ENCODE measurements around the gene ROR1.

Gene ROR1

GRCh38 chr1:63898428-63899196 is 124.8 kb downstream of the ROR1 start:
- no peak for TF ChIP-seq CTCF (IDR thresholded peaks at IDR 0.05)
- Histone ChIP-seq H3K4me1 (ENCODE audit: control insufficient read depth in 1 of 2, insufficient read depth in 1 of 2, low read depth in 1 of 2, low read length in 1 of 2) (no peaks in the 10 kb centered on the region), H3K27ac (no peak overlapping the region), H3K36me3 (no peaks in the 10 kb centered on the region), H3K27me3 (no peaks in the 10 kb centered on the region), H3K9me3 (no peaks in the 10 kb centered on the region), H3K4me3 (ENCODE audit: low read depth in 1 of 2, low read length in 1 of 2) (no peak overlapping the region)

GRCh38 chr1:63901094-63901493 is 127.3 kb downstream of the ROR1 start:
- Histone ChIP-seq H3K4me3 (ENCODE audit: low read depth in 1 of 2, low read length in 1 of 2) (no peak overlapping the region), H3K4me1 (ENCODE audit: control insufficient read depth in 1 of 2, insufficient read depth in 1 of 2, low read depth in 1 of 2, low read length in 1 of 2) (no peaks in the 10 kb centered on the region), H3K9me3 (no peaks in the 10 kb centered on the region), H3K27me3 (no peaks in the 10 kb centered on the region), H3K27ac (no peak overlapping the region), H3K36me3 (no peaks in the 10 kb centered on the region)
- no peak for TF ChIP-seq CTCF (IDR thresholded peaks at IDR 0.05)

DNA sequence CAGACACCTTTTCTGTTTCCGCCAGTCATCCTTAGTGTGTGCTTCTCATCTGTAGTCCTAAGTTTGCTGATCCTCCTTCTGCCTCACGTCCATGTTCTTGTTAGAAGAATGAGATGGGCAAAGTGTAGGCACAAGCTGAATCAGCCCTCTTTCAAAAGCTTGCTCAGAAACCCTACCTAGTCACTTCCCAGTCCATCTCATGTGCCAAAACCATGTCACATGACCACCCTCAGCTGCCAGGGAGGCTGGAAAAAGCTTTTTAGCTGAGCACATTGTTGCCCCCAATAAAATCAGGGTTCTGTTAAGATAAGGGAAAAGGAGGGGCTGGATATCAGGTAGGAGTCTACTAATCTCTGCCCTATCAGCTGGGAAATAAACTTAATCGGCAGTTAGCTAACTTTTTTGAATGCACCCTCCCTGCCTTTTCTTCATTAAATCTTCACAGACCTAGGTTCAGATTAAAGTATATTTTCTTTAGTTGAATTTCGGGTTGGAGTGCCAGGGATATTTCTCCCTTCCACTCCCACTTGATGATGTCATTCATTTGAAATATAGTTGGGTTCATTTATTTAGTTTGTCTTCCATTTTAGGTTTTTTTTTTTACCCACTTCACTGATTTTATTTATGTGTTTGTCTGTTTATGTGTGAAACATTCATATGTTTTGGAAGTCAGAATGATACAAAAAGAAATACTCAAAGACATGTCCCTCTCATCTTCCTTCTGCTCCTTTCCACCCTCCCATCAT is 129.2 kb downstream of the ROR1 start:
- no peaks in the 10 kb centered on the region for H3K27me3 ChIP-seq
- no peak for TF ChIP-seq CTCF (IDR thresholded peaks at IDR 0.05)
- H3K4me1 ChIP-seq (ENCODE audit: control insufficient read depth in 1 of 2, insufficient read depth in 1 of 2, low read depth in 1 of 2, low read length in 1 of 2), result no peaks in the 10 kb centered on the region
- H3K4me3 ChIP-seq (ENCODE audit: low read depth in 1 of 2, low read length in 1 of 2), result no peak overlapping the region
- no peak overlapping the region for H3K27ac ChIP-seq
- no peaks in the 10 kb centered on the region for H3K9me3 ChIP-seq
- no peaks in the 10 kb centered on the region for H3K36me3 ChIP-seq

- Histone ChIP-seq H3K4me1 (ENCODE audit: control insufficient read depth in 1 of 2, insufficient read depth in 1 of 2, low read depth in 1 of 2, low read length in 1 of 2) (no peaks in the 10 kb centered on the region), H3K27me3 (no peaks in the 10 kb centered on the region), H3K9me3 (no peaks in the 10 kb centered on the region), H3K36me3 (no peaks in the 10 kb centered on the region), H3K4me3 (ENCODE audit: low read depth in 1 of 2, low read length in 1 of 2) (no peak overlapping the region), H3K27ac (no peak overlapping the region)
- no peak for TF ChIP-seq CTCF (IDR thresholded peaks at IDR 0.05)
Measured at GRCh38 chr1:63903947-63904610, 130.3 kb downstream of the ROR1 start.

DNA sequence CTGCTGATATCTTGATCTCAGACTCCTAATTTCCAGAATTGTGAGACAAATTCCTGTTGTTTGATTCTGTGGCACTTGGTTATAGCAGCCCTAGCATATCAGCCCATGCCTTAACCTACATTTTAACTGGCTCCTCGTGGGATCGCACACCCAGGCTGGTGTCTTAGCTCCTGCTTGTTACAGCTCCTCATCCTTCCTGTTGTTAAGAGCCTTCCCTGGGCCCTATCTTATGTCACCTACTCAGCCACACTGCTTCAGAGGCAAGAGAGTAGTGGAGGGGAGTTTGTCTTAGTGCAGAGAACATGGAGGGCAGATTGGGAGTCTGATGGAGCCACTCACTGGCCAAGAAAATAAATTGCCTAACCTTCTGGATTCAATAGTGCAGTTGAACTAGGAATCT is 131.0 kb downstream of the ROR1 start:
- no peak overlapping the region for H3K27ac ChIP-seq
- no peaks in the 10 kb centered on the region for H3K27me3 ChIP-seq
- no peaks in the 10 kb centered on the region for H3K4me1 ChIP-seq (ENCODE audit: control insufficient read depth in 1 of 2, insufficient read depth in 1 of 2, low read depth in 1 of 2, low read length in 1 of 2)
- no peaks in the 10 kb centered on the region for H3K36me3 ChIP-seq
- no peak overlapping the region for H3K4me3 ChIP-seq (ENCODE audit: low read depth in 1 of 2, low read length in 1 of 2)
- no peaks in the 10 kb centered on the region for H3K9me3 ChIP-seq
- no peak for TF ChIP-seq CTCF (IDR thresholded peaks at IDR 0.05)

Data from neutrophil (primary cell).